Glomerular endothelial cell (primary cell): ENCODE measurements around the gene TBC1D1. TPM values are rescaled to one million over a fixed set of nuclear protein-coding genes. Genes with fewer than 3 reads are reported as not detected.

Experiments used
- DNase-seq: peaks from one replicate; pipeline ENCODE4 v3.0.0-alpha.2; 2011; ENCODE audit warnings: low read depth, low spot score; ENCODE audit errors: extremely low read depth
- total RNA-seq: library from RNA; depleted of rRNA; stranded (reverse); fragments of >200 nt; gene quantifications from 2 replicates; pipeline ENCODE4 v1.2.3, GENCODE V29; 2015

Gene TBC1D1
- total RNA-seq, 1 donor from 2014 or later, result 133 TPM

DNA sequence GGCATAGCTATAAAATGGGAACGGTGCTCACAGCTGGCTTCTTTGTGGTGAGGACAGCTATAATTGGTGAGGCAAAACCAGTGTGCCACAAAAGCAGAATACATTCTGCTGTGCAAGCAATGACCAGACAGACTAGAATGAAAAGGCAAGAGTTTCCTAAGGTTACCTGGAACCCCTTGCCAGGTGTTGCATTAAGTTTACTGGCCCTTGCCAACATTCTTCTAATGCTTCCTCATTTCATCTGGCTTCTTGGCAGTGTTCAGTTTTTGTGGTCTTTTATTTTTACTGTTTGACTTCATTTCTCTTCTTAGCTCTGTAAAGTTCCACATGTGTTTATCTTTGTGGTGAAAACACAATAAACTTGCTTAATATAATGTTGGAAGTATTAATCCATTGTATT lies 200.8 kb downstream of the TBC1D1 start:
- DNase-seq, result no peak

DNA sequence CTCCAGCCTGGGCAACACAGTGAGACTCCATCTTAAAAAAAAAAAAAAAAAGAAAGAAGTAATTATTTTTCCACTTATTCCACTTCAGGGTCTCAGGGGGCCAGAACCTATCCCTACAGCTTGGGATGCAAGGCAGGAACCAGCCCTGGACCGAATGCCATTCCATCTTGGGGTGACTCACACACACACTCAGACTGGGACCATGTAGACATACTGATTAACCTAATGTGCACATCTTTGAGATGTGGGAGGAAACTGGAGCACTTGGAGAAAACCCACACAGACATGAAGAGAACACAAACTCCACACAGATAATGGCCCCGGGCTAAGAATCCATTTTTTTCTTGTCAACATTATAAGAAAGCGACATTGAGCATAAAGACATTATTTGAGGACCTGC lies 201.8 kb downstream of the TBC1D1 start:
- no peak for DNase-seq

DNA sequence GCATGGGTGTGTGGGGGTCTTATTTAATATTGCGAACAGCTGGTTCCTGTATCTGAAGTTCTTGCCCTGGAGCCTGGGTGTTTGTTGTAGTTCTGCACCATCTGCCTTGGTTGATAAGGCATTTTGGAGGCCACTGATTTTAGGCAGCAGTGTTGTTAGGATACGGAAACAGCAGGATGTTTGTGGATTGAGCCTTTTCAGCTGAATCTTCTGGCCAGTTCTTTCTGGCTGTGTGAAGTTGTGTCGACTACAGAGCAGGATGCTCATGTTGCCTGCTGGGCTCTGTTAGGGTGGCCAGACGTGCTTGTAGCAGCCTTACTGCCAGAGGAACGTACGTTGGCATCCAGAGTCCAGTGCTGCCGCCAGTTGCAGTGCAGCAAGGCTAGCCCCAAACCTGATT lies 203.5 kb downstream of the TBC1D1 start:
- no peak for DNase-seq

DNA sequence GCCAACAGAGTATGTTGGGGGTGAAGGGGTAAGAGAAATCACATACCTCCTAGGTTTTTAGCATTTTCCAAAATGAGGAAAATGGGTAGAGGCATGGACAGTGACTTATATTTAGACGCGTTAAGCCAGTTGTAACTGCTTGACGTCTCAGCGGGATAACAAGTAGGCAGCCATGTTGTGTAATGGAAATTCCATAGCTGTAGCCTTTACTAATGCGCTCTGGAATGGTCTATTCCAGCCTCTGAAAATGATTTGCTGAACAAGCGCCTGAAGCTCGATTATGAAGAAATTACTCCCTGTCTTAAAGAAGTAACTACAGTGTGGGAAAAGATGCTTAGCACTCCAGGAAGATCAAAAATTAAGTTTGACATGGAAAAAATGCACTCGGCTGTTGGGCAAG lies 204.8 kb downstream of the TBC1D1 start:
- no peak for DNase-seq

DNA sequence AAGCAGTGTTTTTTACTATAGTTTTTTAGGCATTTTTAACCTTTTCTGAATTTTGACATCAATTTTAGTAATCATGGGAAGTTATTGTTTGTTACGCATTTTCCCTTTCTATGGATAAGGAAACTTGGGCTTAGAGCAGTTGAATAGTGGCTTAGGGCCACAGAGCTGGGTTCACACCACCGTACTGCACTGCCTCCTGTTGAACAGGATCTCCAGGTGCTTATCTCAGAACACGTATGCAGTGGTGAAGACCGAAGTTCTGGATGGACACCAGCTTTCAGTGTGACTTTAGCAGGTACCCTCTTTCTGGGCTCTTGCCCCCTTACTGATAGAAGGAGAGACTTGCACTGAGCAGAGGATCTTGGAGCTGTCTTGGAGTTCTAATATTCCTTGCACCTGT lies 206.9 kb downstream of the TBC1D1 start:
- DNase-seq, result no peak

DNA sequence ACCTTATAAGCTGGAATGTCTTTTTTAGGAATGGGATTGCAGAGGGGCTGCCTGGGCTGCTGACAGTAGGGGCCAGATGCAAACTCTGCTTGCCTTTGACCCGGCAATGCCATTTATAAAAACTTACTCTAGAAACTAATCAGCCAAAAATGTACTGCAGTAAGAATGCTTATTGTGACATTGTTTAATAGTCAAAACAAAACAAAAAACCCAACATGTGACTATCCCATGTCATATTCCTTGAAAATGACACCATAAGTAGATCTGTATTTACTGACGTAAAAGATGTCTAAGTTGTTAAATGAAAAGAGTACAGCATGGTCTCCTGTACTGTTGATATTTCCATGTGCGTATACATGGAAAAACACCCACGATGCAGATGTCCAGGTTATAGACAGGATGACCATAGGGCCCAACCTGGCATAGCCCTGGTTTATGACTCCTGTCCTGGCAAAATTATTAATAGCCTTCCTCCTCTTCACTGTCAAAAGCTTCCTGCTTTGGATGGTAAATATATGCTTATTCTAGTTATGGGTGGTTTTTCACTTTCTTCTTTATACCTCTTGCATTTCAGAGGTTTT lies 208.2 kb downstream of the TBC1D1 start:
- DNase-seq, result no peak

DNA sequence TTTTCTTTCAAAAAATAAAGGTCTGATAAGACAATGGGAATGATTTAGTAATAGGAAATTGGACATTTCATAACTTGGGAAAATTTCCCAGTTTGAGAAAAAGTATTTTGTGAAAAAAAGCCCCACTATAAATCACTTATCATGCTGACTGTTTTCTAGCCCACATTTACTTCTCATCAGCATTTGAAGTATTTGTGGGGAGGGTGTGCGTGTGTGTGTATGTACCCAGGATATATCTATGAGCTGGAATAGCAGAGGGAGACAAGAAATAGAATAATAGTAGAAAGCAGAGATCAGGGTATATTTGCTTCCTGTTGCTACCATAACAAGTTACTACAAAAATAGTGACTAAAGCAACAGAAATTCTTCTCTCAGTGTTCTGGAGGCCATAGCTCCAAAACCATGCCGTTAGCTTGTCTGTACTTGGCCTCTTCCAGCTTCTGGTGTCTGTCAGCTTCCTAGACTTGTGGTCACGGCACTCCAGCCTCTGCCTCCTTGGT lies 209.1 kb downstream of the TBC1D1 start:
- no peak for DNase-seq

DNA sequence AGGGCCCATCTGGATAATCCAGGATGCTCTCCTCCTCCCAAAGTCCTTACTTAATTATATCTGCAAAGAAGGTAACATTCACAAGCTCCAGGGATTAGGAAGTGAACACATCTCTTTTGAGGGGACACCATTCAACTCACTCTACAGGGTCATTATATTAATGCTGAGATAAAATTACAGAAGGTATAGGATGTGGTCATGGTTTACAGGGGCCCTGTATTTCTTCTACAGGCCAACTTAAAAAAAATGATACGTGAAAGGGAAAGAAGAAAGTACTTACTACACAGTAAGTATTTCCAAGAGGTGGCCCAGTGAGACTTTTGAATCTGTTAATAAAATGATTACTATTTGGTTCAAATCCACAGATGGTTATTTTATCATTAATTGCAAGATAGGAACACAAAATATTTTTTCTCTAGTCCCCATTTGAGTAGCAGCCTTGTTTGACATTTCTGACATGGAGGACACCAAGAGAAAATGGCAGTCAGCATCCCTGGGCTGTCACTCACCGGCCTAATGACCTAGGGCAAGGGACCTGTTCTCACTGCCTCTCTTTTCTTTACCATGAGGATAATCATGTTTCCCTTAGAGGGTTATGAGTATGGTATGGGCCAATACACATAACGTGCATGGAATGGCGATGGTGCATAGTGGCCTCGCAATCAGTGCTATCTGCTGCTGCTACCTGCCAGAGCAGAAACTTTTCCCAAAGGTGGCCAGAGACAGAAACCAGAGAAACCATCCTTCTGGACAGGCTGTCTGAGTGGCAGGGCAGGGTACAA lies 209.8 kb downstream of the TBC1D1 start:
- DNase-seq, result no peak

DNA sequence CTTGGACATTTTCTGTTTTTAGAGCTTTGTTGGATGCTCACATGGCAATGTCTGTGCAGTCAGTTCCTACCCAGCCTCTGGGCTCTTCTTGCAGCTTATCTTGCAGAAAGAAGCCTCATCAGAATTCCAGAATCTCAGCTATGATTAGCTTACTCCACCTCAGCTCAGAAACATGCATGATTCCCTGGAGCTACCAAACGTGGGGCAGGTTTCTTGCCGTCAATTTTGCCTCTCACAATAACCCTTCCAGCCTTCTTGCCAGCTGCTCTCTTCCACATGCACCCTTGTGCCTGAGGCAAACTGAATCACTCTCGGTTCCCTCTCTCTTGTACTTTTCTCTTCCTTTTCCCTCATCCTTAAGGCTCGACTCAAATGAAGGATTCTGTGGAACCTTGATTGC lies 210.7 kb downstream of the TBC1D1 start:
- no peak for DNase-seq

DNA sequence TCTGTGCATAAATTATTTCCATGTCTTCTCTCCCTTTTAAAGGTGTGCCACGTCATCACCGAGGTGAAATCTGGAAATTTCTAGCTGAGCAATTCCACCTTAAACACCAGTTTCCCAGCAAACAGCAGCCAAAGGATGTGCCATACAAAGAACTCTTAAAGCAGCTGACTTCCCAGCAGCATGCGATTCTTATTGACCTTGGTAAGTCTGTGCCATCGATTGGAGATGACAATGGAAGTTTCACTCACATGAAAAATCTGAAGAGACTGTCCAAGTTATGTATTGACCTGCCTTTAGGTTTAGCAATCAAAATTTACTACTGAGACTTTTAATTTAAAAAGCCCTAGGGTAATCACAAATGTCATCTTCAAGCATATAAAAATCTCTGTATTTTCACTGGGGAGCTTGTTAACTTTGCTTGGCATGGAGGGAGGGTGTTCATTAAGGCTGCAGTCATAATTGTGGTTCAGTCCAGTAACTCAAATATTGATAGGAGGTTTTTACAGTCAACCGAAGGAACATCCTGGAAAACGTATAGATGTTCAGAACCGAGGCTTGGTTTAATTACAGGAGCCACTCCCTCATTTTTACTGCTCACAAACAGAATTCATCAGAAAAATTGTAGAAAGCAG lies 212.2 kb downstream of the TBC1D1 start:
- DNase-seq, result no peak

DNA sequence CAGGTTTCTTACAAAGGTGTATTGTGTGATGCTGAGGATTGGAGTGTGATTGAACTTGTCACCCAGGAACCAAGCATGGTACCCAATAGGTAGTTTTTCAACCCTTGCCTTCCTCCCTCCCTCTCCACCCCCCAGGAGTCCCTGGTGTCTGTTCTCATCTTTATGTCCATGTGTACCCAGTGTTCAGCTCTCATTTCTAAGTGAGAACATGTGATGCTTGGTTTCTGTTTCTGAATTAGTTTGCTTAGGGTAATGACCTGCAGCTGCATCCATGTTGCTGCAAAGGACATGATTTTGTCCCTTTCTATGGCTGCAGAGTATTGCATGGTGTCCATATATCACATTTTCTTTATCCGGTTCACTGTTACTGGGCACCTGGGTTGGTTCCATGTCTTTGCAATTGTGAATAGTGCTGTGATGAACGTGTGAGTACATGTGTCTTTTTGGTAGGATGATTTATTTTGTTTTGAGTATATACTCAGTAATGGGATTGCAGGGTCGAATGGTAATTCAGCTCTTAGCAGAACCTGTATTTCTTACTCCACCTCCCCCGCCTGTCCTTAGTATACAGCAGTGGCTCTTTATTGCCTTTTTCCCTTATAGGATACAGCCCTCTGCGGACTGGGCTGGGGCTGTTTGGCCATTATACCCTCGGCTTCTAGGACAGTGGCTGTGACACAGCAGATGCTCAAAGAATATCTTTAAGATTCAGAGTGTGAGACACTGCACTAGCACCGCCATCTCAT lies 214.8 kb downstream of the TBC1D1 start:
- DNase-seq, result no peak

DNA sequence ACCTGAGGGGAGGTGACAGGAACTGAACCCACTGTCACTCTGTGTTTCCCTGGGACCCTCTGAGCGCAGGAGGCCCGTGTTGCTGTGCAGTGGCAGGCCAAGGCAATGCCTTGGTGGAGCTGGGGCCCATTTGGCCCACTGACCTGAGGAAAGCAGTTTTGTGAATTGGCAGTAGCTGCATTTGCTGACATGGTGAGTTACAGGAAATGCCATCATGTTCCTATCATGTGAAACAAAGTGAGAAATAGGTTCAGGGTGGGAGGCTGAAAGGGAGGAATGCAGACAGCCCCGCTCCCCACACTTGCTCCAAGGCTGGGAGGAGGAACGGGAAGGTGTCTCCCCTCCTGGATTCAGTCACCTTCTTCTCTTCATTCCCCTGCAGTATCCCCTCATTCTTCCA lies 215.4 kb downstream of the TBC1D1 start:
- no peak for DNase-seq

DNA sequence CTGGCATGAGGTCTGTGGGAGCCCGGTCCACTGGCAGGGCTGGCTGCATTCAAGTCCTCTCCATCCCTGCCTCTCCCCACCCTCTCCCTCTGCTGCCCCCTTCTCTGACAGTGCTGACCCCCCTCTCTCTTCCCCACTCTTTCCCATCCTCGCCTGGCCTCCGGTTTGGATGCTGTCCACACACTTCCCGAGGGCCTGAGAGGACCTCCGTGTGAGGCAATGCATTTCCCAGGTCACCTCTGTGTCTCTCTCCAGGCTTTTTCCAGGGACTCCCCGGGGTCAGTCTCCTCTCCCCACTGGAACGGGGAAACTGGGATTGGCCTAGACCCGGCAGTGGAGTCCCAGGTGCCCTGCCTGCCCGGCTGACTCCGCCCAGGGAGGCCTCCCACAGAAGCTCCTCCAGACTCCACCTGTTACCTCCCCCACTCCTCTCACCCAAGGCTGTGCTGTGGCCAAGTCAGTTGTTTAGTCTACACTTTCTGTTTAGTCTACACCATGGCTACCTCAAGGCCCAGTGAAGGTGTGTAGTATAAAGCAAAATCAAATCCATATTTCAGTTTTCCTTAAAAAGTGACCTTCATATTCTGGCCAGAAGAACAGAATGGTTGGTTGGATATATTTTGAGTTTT lies 216.1 kb downstream of the TBC1D1 start:
- DNase-seq, result no peak

DNA sequence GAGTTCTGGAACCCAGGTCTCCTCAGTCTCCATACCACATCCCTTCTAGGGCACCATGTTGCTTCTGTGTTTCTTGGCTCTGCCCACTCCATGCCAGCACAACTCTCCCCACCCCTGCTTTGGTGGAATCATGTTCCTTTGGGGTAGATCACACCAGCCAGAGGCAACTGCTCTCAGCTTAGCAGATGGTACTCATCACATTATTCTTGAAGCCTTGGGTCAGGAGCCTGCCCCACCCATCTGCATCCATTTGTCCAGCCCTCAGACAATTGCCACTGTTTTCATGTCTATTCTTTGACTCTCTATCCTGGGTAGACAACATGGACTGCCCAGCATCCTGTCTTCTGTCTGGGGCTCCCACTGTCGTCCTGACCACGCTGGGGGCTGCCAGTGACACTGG lies 216.9 kb downstream of the TBC1D1 start:
- DNase-seq, result no peak

DNA sequence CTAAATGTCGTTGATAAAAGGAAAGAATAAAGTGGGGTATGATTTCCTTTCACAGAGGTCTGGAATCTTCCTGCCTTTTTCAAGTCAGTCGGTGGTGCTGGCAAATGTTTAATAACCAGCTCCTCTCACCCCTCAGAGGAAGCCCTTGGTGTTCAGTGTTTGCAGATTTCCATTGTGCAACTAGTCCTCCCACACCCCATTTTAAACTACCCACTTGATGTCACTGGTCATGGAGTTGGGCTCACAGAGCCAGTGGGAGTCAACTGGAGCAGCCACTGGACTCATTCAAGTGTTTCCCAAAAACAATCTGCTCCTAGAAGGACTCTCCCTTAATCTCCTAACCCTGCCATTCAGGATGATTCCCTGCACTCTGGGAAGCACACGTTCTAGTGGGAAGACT lies 218.5 kb downstream of the TBC1D1 start:
- no peak for DNase-seq

DNA sequence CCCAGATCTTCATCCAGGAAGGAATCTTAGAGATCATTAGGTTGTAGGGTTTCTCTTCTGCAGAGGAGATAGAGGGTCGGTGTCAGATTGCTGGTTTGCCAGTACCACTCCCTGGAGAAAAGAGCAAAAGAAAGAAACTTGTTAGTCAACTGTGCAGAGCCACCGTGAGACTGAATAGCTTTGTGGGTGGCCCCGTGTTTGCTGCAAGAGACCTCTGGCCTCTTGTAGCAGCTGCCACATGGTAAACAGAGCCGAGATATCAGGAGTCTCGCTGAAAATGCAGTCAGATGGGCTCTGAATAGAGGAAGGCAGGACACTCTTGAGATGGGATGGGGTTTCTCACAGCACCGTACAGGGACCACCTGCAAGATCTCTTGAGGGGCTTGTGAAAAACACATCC lies 219.0 kb downstream of the TBC1D1 start:
- no peak for DNase-seq

DNA sequence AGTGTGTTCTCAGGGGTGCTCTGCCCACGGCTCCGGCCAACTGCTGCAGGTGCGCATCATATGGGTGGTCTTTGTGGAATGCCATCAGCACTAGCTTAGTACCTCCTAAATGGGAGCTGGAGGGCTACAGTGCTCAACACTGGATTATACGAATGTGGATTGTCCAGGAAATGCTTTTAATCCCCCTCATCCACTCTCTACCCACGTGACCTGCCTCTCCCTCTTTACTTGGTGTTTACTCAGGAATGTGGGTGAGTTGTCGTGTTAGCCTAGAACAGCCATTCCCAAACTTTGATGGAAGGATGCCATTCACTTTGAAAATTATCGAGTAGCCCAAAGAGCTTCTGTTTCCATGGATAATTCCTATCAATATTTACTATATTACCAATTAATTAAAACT lies 220.1 kb downstream of the TBC1D1 start:
- no peak for DNase-seq

DNA sequence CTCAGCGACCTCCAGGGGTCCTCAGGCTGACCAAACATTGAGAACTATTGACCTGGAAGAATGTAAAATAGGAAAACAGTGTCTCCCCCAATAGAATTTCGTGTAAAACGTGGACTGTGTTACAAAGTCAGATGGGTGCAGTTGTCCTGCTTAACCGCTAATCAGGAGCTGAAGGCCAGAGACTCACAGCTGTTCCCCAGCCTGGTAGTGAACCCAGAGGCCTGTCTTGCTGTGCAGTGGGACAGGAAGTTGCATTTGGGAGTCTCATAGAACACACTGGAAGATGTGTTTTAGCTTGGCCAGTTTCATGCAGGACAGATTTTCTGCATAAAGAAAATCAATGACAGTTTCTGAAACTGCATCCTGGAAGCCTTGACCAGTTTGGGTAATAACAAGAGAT lies 220.8 kb downstream of the TBC1D1 start:
- no peak for DNase-seq

DNA sequence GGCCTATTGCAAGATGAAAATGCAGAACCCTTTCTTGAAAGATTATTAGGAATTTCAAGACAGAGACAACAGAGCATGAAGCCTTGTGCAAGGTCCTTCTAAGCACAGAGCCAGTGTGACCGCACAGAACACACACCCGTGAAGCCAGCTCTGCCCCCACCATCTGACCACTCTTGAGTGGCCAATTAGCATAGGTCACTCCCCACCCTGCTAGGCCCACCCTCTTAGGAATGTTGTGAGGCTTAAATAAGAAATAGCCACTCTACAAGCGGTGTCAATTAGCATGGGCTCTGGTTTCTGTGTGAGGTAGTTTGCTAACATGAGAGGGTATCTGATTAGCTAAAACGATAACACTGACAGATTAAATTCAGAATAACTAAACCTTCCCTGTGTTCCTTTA lies 222.2 kb downstream of the TBC1D1 start:
- no peak for DNase-seq

DNA sequence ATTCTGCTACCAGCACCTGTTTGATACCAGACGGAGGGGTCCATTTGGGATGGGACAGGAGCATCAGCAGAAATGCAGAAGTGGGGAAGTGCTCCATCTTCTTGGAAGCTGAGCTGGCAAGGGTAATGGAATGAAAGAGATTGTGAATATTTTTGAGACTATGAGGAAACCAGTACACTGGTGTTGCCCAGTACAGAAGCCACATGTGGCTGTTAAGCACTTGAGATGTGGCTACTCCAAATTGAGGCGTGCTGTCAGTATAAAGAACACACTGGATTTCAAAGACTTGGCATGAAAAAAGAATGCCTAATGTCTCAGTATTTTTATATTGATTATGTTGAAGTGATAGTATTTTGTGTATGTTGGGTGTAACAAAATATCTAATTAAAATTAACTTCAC lies 222.7 kb downstream of the TBC1D1 start:
- no peak for DNase-seq
